KOPT-K1 (cell line): ENCODE data around the gene SEMA6C.
"Not testable (repeated sequence)": the region's sequence is repeated elsewhere in the genome, so short reads cannot be mapped to it uniquely, and the experiment has no call there.

ENCODE experiments used
- H3K27ac ChIP-seq: fragments of 200-600 bp; sonication (generic); 2 replicates; pipeline ENCODE4 v1.5.1; 2016; ENCODE audit warnings: antibody characterized with exemption, mild to moderate bottlenecking, low read depth, low read length; ENCODE audit not compliant: poor library complexity, severe bottlenecking
- H3K36me3 ChIP-seq: fragments of 200-600 bp; sonication (generic); 2 replicates; pipeline ENCODE4 v1.5.1; 2017; ENCODE audit warnings: antibody characterized with exemption, mild to moderate bottlenecking, low read length, moderate library complexity; ENCODE audit not compliant: insufficient read depth
- H3K9me3 ChIP-seq: fragments of 200-600 bp; sonication (generic); 2 replicates; pipeline ENCODE4 v1.5.1; 2017; ENCODE audit warnings: antibody characterized with exemption, low read length, mild to moderate bottlenecking; ENCODE audit not compliant: insufficient read depth, poor library complexity, severe bottlenecking

SEMA6C gene

GRCh38 chr1:151108331-151108730 is 38.1 kb downstream of the SEMA6C start:
- no peak overlapping the region for H3K27ac ChIP-seq
- 0 out of 2 replicates have a peak, but pooled peaks cover 8% of the 10 kb centered on the region for H3K36me3 ChIP-seq
- H3K9me3 ChIP-seq, result no peaks in the 10 kb centered on the region

- Histone ChIP-seq H3K27ac (no peak overlapping the region), H3K36me3 (0 out of 2 replicates have a peak, but pooled peaks cover 8% of the 10 kb centered on the region), H3K9me3 (no peaks in the 10 kb centered on the region)
Measured at GRCh38 chr1:151106894-151107293, 39.5 kb downstream of the SEMA6C start.

- Histone ChIP-seq H3K9me3 (no peaks in the 10 kb centered on the region), H3K36me3 (0 out of 2 replicates have a peak, but pooled peaks cover 8% of the 10 kb centered on the region), H3K27ac (no peak overlapping the region)
Measured at GRCh38 chr1:151104630-151105029, 41.8 kb downstream of the SEMA6C start.

GRCh38 chr1:151098126-151098525 is 48.3 kb downstream of the SEMA6C start:
- H3K36me3 ChIP-seq, result peaks cover 11% of the 10 kb centered on the region; the same call in 1 of the 2 replicates
- no peak overlapping the region for H3K27ac ChIP-seq
- H3K9me3 ChIP-seq, result no peaks in the 10 kb centered on the region

- H3K27ac ChIP-seq, result not testable (repeated sequence)
Measured at GRCh38 chr1:151097426-151097825, 49.0 kb downstream of the SEMA6C start.

GRCh38 chr1:151085953-151086559 is 60.4 kb downstream of the SEMA6C start:
- H3K36me3 ChIP-seq, result no peaks in the 10 kb centered on the region
- no peaks in the 10 kb centered on the region for H3K9me3 ChIP-seq
- no peak overlapping the region for H3K27ac ChIP-seq

More at GRCh38 chr1:151097426-151097825, 49.0 kb downstream of the SEMA6C start:
- H3K9me3 ChIP-seq, result not testable (repeated sequence)
- H3K36me3 ChIP-seq, result peaks cover 11% of the 10 kb centered on the region; the same call in 1 of the 2 replicates
